C4-2B (cell line): Measurements from ENCODE around the gene ZMYM4.

Experiments
- H3K27ac ChIP-seq: fragments of 450-650 bp; 2 replicates; pipeline ENCODE4 v1.5.1; 2017
- CTCF ChIP-seq: fragments of 450-650 bp; conservative IDR thresholded peaks from 2 replicates; pipeline ENCODE4 v1.5.1; 2017; ENCODE audit warnings: mild to moderate bottlenecking
- ZFX ChIP-seq: fragments of 450-650 bp; IDR thresholded peaks from 2 replicates; pipeline ENCODE4 v1.6.1; 2017

The ZMYM4 gene

GRCh38 chr1:35443768-35444518 is 175.4 kb downstream of the ZMYM4 start:
- no peak for TF ChIP-seq ZFX
- no peak; the same call in 1 of the 2 replicates for TF ChIP-seq CTCF
- no peak overlapping the region for H3K27ac ChIP-seq

- TF ChIP-seq CTCF (no peak), ZFX (no peak)
- no peak overlapping the region for H3K27ac ChIP-seq
Measured at GRCh38 chr1:35444519-35444774, 175.9 kb downstream of the ZMYM4 start.

GRCh38 chr1:35447278-35447677 is 178.8 kb downstream of the ZMYM4 start:
- TF ChIP-seq ZFX (no peak), CTCF (no peak)
- H3K27ac ChIP-seq: no peak overlapping the region

- H3K27ac ChIP-seq: peak overlapping the region; percentile 10; the same call in 1 of the 2 replicates
- no peak for TF ChIP-seq CTCF
- no peak for TF ChIP-seq ZFX
Measured at GRCh38 chr1:35448344-35448801, 179.9 kb downstream of the ZMYM4 start.

- no peak overlapping the region for H3K27ac ChIP-seq
Measured at GRCh38 chr1:35449334-35450008, 181.0 kb downstream of the ZMYM4 start.

GRCh38 chr1:35451125-35451528 is 182.6 kb downstream of the ZMYM4 start:
- TF ChIP-seq ZFX: no peak
- peak; percentile 95 for TF ChIP-seq CTCF

More at GRCh38 chr1:35449334-35450008, 181.0 kb downstream of the ZMYM4 start:
- no peak for TF ChIP-seq ZFX
- no peak for TF ChIP-seq CTCF

GRCh38 chr1:35452106-35452774 is 183.7 kb downstream of the ZMYM4 start:
- peak overlapping the region; percentile 86 for H3K27ac ChIP-seq
- no peak for TF ChIP-seq ZFX
- no peak for TF ChIP-seq CTCF

More at GRCh38 chr1:35451125-35451528, 182.6 kb downstream of the ZMYM4 start:
- peak overlapping the region; percentile 86; the same call in 1 of the 2 replicates for H3K27ac ChIP-seq
